Measurements from ENCODE around the gene MYH15.
A peak's percentile ranks its signal among the peaks of the same experiment; 100 is the strongest.

Gene MYH15

GRCh38 chr3:108447096-108447847 lies 63.1 kb downstream of the MYH15 start:
- CTCF ChIA-PET = no interaction called here
- no peak for TF ChIP-seq FOXK2 (IDR thresholded peaks at IDR 0.05)
- no peak for TF ChIP-seq FOXA1 (IDR thresholded peaks at IDR 0.05)
- no peak for TF ChIP-seq HDGF (IDR thresholded peaks at IDR 0.05; ENCODE audit: borderline replicate concordance)
- no peak for TF ChIP-seq NFRKB (IDR thresholded peaks at IDR 0.05)
- no peak for TF ChIP-seq TARDBP (IDR thresholded peaks at IDR 0.05)
- no peak for TF ChIP-seq SUZ12 (IDR thresholded peaks at IDR 0.05)
- no peak for TF ChIP-seq ELF4 (IDR thresholded peaks at IDR 0.05)
- TF ChIP-seq SP1 (IDR thresholded peaks at IDR 0.05) = no peak
- no peak for TF ChIP-seq LEF1 (IDR thresholded peaks at IDR 0.05; ENCODE audit: borderline replicate concordance)
- no peak for DNase-seq (ENCODE audit: extremely low spot score)
- POLR2A ChIA-PET = no interaction called here

GRCh38 chr3:108442281-108442680 lies 68.1 kb downstream of the MYH15 start:
- POLR2A ChIA-PET = no interaction called here
- no peak for DNase-seq (ENCODE audit: extremely low spot score)
- TF ChIP-seq CTBP1 (IDR thresholded peaks at IDR 0.05; ENCODE audit: borderline replicate concordance) (no peak), L3MBTL2 (conservative IDR thresholded peaks at IDR 0.05) (no peak), FOXK2 (IDR thresholded peaks at IDR 0.05) (no peak), LEF1 (IDR thresholded peaks at IDR 0.05; ENCODE audit: borderline replicate concordance) (no peak), BHLHE40 (IDR thresholded peaks at IDR 0.05; ENCODE audit: borderline replicate concordance) (no peak), ELF4 (IDR thresholded peaks at IDR 0.05) (no peak), HDGF (IDR thresholded peaks at IDR 0.05; ENCODE audit: borderline replicate concordance) (no peak)
- CTCF ChIA-PET = no interaction called here

- ChIA-PET POLR2A (no interaction called here), CTCF (no interaction called here)
- no peak for TF ChIP-seq HDGF (IDR thresholded peaks at IDR 0.05; ENCODE audit: borderline replicate concordance)
- TF ChIP-seq ARNT (IDR thresholded peaks at IDR 0.05) = no peak
- TF ChIP-seq FOXA1 (IDR thresholded peaks at IDR 0.05) = no peak
- no peak for TF ChIP-seq FOXK2 (IDR thresholded peaks at IDR 0.05)
- no peak for TF ChIP-seq ZNF384 (IDR thresholded peaks at IDR 0.05)
- no peak for TF ChIP-seq SP1 (IDR thresholded peaks at IDR 0.05)
- TF ChIP-seq NFRKB (IDR thresholded peaks at IDR 0.05) = no peak
- TF ChIP-seq BHLHE40 (IDR thresholded peaks at IDR 0.05; ENCODE audit: borderline replicate concordance) = no peak
- TF ChIP-seq CTBP1 (IDR thresholded peaks at IDR 0.05; ENCODE audit: borderline replicate concordance) = no peak
- no peak for TF ChIP-seq SUZ12 (IDR thresholded peaks at IDR 0.05)
- TF ChIP-seq TARDBP (IDR thresholded peaks at IDR 0.05) = no peak
- TF ChIP-seq LEF1 (IDR thresholded peaks at IDR 0.05; ENCODE audit: borderline replicate concordance) = no peak
- TF ChIP-seq L3MBTL2 (conservative IDR thresholded peaks at IDR 0.05) = no peak
- TF ChIP-seq FOXM1 (IDR thresholded peaks at IDR 0.05; ENCODE audit: borderline replicate concordance) = no peak
- no peak for TF ChIP-seq PKNOX1 (IDR thresholded peaks at IDR 0.05)
- TF ChIP-seq ELF4 (IDR thresholded peaks at IDR 0.05) = no peak
- no peak for DNase-seq (ENCODE audit: extremely low spot score)
Observed at GRCh38 chr3:108441518-108441917, 68.9 kb downstream of the MYH15 start.

- ChIA-PET CTCF (no interaction called here), POLR2A (no interaction called here)
- no peak for DNase-seq (ENCODE audit: extremely low spot score)
- TF ChIP-seq L3MBTL2 (conservative IDR thresholded peaks at IDR 0.05) (no peak), PKNOX1 (IDR thresholded peaks at IDR 0.05) (peak; percentile 56), HDGF (IDR thresholded peaks at IDR 0.05; ENCODE audit: borderline replicate concordance) (no peak), NFRKB (IDR thresholded peaks at IDR 0.05) (no peak)
Observed at GRCh38 chr3:108441071-108441507, 69.3 kb downstream of the MYH15 start.

- POLR2A ChIA-PET = no interaction called here
- CTCF ChIA-PET = no interaction called here
- no peak for DNase-seq (ENCODE audit: extremely low spot score)
- TF ChIP-seq NFRKB (IDR thresholded peaks at IDR 0.05) = no peak
- no peak for TF ChIP-seq L3MBTL2 (conservative IDR thresholded peaks at IDR 0.05)
- TF ChIP-seq HDGF (IDR thresholded peaks at IDR 0.05; ENCODE audit: borderline replicate concordance) = no peak
- TF ChIP-seq FOXM1 (IDR thresholded peaks at IDR 0.05; ENCODE audit: borderline replicate concordance) = no peak
- no peak for TF ChIP-seq FOXK2 (IDR thresholded peaks at IDR 0.05)
- TF ChIP-seq LEF1 (IDR thresholded peaks at IDR 0.05; ENCODE audit: borderline replicate concordance) = no peak
- no peak for TF ChIP-seq ZNF384 (IDR thresholded peaks at IDR 0.05)
- no peak for TF ChIP-seq FOXA1 (IDR thresholded peaks at IDR 0.05)
- TF ChIP-seq PKNOX1 (IDR thresholded peaks at IDR 0.05) = no peak
- TF ChIP-seq TARDBP (IDR thresholded peaks at IDR 0.05) = no peak
- no peak for TF ChIP-seq SUZ12 (IDR thresholded peaks at IDR 0.05)
- TF ChIP-seq ARNT (IDR thresholded peaks at IDR 0.05) = no peak
- TF ChIP-seq BHLHE40 (IDR thresholded peaks at IDR 0.05; ENCODE audit: borderline replicate concordance) = no peak
- no peak for TF ChIP-seq SP1 (IDR thresholded peaks at IDR 0.05)
- no peak for TF ChIP-seq CTBP1 (IDR thresholded peaks at IDR 0.05; ENCODE audit: borderline replicate concordance)
- TF ChIP-seq ELF4 (IDR thresholded peaks at IDR 0.05) = no peak
Observed at GRCh38 chr3:108438542-108438941, 71.9 kb downstream of the MYH15 start.

GRCh38 chr3:108437439-108437838 lies 73.0 kb downstream of the MYH15 start:
- DNase-seq (ENCODE audit: extremely low spot score) = no peak
- ChIA-PET CTCF (no interaction called here), POLR2A (no interaction called here)
- TF ChIP-seq ELF4 (IDR thresholded peaks at IDR 0.05) (no peak), ZNF384 (IDR thresholded peaks at IDR 0.05) (no peak), CTBP1 (IDR thresholded peaks at IDR 0.05; ENCODE audit: borderline replicate concordance) (no peak), SP1 (IDR thresholded peaks at IDR 0.05) (no peak), LEF1 (IDR thresholded peaks at IDR 0.05; ENCODE audit: borderline replicate concordance) (no peak), FOXM1 (IDR thresholded peaks at IDR 0.05; ENCODE audit: borderline replicate concordance) (no peak), TARDBP (IDR thresholded peaks at IDR 0.05) (no peak), PKNOX1 (IDR thresholded peaks at IDR 0.05) (no peak), BHLHE40 (IDR thresholded peaks at IDR 0.05; ENCODE audit: borderline replicate concordance) (no peak), ARNT (IDR thresholded peaks at IDR 0.05) (no peak), FOXK2 (IDR thresholded peaks at IDR 0.05) (no peak), NFRKB (IDR thresholded peaks at IDR 0.05) (no peak), FOXA1 (IDR thresholded peaks at IDR 0.05) (no peak), L3MBTL2 (conservative IDR thresholded peaks at IDR 0.05) (no peak), SUZ12 (IDR thresholded peaks at IDR 0.05) (no peak), HDGF (IDR thresholded peaks at IDR 0.05; ENCODE audit: borderline replicate concordance) (no peak)
